ENCODE measurements around the gene MAST4.

MAST4 gene

DNA sequence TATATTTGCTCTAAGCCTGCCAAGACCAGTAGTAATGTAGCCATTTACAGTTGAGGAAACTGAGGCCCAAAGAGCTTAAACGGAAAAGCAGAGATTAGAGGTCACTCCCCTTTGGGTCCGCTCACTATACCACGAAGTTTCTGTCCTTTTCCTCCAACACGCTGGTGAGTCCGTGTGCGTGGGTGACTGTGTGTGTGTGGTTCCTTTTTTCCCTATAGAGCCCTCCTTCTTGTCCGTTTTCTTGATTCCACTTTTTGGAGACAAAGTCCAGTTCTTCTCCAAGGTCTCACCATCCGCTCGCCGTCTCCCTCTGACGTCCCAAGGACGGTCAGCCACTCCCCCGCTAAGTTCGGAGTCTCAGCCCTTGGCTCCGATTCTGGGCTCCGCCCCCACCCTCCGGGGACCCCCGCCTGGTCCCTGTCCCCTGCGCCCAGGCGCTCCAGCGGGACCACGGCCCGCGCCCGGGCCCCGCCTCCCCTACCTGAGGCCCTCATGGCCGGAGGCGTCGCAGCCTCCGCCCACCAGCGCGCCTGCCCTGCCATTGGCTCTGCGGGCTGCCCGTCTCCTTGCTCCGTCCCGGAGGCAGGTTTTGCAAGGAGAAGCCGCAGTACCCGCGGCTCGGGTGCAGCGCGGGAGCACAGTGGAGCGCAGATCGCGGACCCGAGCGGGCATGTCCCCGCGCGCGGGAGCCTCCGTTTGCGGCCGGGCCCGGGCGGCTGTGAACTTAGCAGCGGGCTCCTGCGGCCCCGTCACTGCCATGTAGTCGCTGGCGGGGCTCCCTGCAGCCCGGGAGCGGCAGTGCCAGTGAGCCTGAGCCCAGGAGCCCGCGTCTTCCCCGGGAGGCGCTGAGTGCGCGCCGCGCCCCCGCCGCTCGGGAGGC lies at the start of gene MAST4:
TSS of gene MAST4 (plus strand) at position 638 of the 880 bp plus-strand sequence. CDS start 263 bp downstream, outside the sequence.
- peak in 2 of 4 experiments; percentile 6 to 21 for DNase-seq

DNA sequence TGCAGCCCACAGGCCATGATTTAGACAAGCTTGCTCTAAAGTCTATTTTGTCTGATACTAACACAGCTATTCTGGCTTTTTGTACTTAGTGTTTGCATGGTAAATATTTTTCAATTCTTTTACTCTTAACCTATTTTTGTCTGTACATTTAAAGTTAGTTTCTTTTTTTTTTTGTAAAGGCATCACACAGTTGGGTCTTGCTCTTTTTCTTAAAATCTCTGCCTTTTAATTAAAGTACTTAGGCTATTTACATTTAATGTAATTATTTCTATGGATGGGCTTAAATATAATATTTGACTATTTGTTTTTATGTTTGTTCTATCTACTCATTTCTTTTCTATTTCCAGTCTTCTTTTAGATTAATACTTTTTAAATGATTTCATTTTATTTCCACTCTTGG lies 49.7 kb upstream of the MAST4 start:
- DNase-seq = no peak

DNA sequence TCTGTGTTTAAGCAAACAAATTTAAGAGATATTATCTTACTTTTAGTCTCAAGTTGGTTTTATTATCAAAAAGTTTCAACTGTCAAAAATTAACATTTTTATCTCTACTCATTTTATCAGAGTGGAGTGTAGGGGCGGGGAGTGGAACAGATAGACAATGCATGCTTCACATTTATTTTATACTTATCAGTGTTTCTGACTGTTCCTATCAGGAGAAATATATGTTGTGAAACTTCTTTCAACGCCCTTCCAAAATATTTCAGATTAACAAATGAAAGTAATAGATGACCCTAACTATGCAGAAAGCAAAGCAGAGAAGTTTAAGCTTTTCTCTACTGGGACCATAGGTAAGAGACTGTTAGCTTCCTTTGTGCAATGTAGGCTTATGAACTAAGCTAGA lies 44.9 kb upstream of the MAST4 start:
- no peak for DNase-seq

GRCh38 chr5:66551945-66552344 lies 44.2 kb upstream of the MAST4 start:
- DNase-seq = no peak

GRCh38 chr5:66553368-66553912 lies 42.8 kb upstream of the MAST4 start:
- no peak for DNase-seq

- no peak for DNase-seq
These were observed 42.1 kb upstream of the MAST4 start for GRCh38 chr5:66553916-66554575.

DNA sequence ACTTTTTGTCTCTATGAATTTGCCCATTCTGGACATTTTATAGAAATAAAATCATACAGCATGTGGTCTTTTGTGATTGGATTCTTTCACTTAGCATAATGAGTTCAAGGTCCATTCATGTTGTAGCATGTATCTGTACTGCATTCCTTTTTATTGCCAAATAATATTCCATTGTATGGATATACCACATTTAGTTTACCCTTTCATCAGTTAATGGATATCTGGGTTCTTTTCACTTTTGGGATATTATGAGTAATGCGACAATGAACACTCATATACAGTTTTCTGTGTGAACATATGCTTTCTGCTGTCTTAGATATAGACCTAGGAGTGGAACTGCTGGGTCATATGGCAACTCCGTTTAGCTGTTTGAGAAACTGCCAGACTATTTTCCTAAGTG lies 41.3 kb upstream of the MAST4 start:
- DNase-seq = no peak

GRCh38 chr5:66558560-66558959 lies 37.6 kb upstream of the MAST4 start:
- DNase-seq = no peak

DNA sequence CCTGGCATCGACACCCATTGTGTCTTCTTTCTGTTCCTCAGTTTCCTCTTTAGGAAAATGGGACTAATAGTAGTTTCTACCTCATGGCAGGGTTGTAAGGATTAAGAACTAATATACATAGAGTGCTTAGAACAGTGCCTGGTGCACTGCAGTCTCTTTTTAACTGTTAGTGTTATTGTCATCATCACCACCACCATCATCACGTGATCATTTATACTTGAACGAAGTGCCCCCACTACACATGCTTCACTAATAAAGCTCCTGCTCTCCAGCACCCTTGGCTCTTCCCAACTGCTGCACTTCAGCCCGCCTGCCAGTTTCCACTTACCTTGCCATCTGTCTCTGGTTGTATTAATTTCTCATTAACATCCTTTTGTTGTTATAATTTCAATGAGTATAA lies 35.8 kb upstream of the MAST4 start:
- DNase-seq = no peak

DNA sequence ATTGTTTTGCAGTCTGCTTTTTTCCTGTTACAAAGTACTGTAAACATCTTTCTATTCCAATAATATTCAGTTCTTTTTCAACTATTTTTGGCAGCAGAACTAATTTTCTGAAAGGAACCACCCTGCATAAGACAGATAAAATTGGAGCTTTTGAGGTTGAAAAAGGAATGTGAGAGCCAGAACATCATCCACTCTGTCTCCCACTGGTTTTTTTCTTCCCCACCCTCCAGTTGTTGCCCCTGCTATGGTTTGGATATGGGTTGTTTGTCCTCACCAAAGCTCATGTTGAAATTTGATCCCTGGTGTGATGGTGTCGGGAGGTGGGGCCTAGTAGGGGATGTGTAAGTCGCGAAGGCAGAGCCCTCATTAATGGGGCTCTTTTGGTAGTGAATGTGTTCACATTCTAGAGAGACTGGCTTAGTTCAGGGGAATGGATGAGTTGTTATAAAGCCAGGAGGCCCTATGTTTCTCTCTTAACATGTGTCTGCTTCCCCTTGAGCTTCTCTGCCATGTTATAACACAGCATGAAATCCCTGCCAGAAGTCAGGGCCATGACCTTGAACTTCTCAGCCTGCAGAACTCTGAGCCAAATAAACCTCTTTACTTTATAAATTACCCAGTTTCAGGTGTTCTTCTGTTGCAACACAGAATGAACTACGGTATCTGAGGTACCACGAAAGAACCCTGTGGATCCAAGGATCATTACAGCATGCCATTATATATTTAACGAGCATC lies 34.8 kb upstream of the MAST4 start:
- no peak for DNase-seq

- no peak for DNase-seq
These were observed 30.3 kb upstream of the MAST4 start for GRCh38 chr5:66565878-66566277.

- DNase-seq = no peak
These were observed 28.7 kb upstream of the MAST4 start for GRCh38 chr5:66567474-66567873.

DNA sequence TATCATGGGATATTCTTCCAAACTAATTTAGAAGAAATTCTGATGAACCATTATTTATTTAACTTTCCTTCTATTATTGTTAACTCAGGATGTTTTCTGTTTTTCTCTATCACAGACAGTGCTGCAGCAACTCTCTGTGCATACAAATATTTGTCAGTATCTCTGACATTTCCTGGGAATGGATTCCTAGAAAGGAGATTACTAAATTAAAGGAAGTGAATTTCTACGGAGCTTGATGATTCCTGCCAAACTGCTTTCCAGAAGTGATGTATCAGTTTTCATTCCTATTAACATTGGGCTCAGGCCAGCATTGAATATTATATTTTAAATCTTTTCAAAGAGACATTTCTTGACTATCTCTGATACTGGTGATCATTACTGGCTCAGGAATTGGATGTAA lies 26.0 kb upstream of the MAST4 start:
- DNase-seq = no peak

- DNase-seq = no peak
These were observed 22.5 kb upstream of the MAST4 start for GRCh38 chr5:66573733-66574132.

DNA sequence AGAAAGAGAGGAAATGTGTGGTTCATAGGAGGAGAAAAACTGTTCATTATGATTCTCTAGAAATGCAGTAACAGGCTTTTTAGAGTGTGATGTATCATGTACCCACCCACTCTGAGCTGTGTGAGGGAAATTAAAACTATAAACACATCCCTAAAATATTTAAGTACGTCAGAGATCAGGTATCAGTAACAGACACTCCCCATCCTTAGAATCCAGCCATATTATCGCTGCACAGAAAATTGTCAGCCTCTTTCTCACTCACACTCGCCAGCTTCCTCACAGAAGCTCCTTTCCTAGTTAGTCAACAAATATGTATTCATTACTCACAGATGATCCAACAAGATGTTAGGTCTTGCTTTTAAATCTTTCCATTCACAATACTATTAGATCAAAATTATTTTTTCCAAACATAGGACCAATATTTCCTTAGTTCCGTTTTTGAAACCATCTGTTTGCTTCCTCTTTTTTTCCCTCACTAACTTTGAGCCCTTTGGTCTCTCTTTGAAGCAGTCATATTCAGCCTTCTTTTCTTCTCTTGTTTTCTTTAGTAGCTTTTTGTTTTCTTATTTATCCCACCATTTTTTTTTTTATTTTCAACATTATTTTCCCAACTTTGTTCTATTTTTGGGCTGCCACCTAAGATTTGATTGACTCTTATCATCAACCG lies 13.6 kb upstream of the MAST4 start:
- no peak for DNase-seq

- DNase-seq = no peak
These were observed 10.9 kb upstream of the MAST4 start for GRCh38 chr5:66585291-66585690.

GRCh38 chr5:66587771-66588170 lies 8.4 kb upstream of the MAST4 start:
- no peak for DNase-seq

DNA sequence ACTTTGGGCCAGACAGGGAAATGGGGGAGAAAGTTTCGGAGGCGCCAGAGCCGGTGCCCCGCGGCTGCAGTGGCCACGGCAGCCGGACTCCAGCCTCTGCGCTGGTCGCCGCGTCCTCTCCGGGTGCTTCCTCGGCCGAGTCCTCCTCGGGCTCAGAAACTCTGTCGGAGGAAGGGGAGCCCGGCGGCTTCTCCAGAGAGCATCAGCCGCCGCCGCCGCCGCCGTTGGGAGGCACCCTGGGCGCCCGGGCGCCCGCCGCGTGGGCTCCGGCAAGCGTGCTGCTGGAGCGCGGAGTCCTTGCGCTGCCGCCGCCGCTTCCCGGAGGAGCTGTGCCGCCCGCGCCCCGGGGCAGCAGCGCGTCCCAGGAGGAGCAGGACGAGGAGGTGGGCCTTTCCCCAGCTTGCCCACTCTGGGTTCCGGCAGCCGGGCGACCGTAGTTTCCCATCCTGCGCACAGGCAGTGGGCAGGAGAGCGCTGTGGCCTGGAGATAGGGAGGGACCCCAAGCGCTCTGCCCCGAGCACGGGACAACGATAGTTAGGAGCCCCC lies 516 bp downstream of the MAST4 start:
- DNase-seq = no peak

- no peak for DNase-seq
These were observed 1.1 kb downstream of the MAST4 start for GRCh38 chr5:66597183-66597757.

- DNase-seq = no peak
These were observed 6.4 kb downstream of the MAST4 start for GRCh38 chr5:66602621-66603020.

DNA sequence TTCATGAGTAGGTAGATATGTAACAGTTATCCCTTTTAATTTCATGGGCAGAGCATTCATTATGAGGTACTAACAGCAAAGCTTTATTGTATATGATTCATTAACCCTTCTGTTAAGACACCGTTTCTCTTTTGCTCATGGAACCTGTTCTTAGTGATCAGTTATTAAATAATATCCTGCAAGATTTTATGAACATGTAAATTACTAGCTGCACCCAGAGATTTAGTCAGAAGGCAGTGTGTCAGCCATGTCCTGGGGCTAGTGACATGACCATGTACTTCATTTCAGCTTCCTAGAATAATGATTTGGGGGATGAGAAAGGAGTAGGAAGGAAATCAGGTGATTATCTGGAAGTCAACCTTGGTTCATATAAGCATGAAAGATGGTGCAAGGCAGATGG lies 7.0 kb downstream of the MAST4 start:
- DNase-seq = no peak

GRCh38 chr5:66603881-66604280 lies 7.7 kb downstream of the MAST4 start:
- no peak for DNase-seq

Data from activated CD4-positive, CD25-positive, alpha-beta regulatory T cell (primary cell).